MCF 10A (cell line): Measurements from ENCODE around the gene GTF3C4. TPM values are rescaled to one million over a fixed set of nuclear protein-coding genes. Genes with fewer than 3 reads are reported as not detected.

Experiments used
- Bru-seq: library from RNA; stranded (reverse); fragments of 400-500 nt; gene quantifications from one replicate; lab custom pipeline; 2021; lab: Mats Ljungman, UMichigan
- BruChase-seq, 2 experiments: library from RNA; stranded (reverse); fragments of 400-500 nt; gene quantifications; one replicate each; lab custom pipeline; 2021; lab: Mats Ljungman, UMichigan
- BruUV-seq: library from RNA; stranded (reverse); fragments of 400-500 nt; replicated peaks from 2 replicates; lab custom pipeline; 2021; lab: Mats Ljungman, UMichigan
- CTCF ChIA-PET: fragments of 300-600 bp; sonication (Branson Sonifier 250); formaldehyde crosslinking; extraction: SDS; loops from one replicate; lab custom pipeline; 2021; ENCODE audit warnings: antibody characterized with exemption, inconsistent platforms; lab: Yijun Ruan, JAX
- POLR2A ChIA-PET: fragments of 300-600, 350-650 bp; sonication (Branson Sonifier 250); formaldehyde crosslinking; extraction: SDS; loops from one replicate; lab custom pipeline; 2020; ENCODE audit warnings: antibody characterized with exemption, inconsistent platforms; lab: Yijun Ruan, JAX
- DNase-seq: peaks from one replicate; pipeline ENCODE4 v3.0.0-alpha.2; 2018; ENCODE audit not compliant: unreplicated experiment
- H3K27ac Mint-ChIP-seq: one replicate; pipeline ENCODE4 v1.8.0; 2022; ENCODE audit warnings: mild to moderate bottlenecking, low read depth, mixed read lengths; ENCODE audit not compliant: unreplicated experiment
- H3K27me3 Mint-ChIP-seq: one replicate; pipeline ENCODE4 v1.8.0; 2022; ENCODE audit warnings: mixed read lengths; ENCODE audit not compliant: insufficient read depth, unreplicated experiment
- H3K36me3 Mint-ChIP-seq: one replicate; pipeline ENCODE4 v1.8.0; 2022; ENCODE audit warnings: mild to moderate bottlenecking, moderate library complexity, mixed read lengths; ENCODE audit not compliant: insufficient read depth, unreplicated experiment
- H3K4me1 Mint-ChIP-seq: one replicate; pipeline ENCODE4 v1.8.0; 2022; ENCODE audit warnings: mixed read lengths; ENCODE audit not compliant: insufficient read depth, unreplicated experiment
- H3K4me3 Mint-ChIP-seq: one replicate; pipeline ENCODE4 v1.8.0; 2022; ENCODE audit warnings: mild to moderate bottlenecking, moderate library complexity, mixed read lengths; ENCODE audit not compliant: unreplicated experiment
- H3K9me3 Mint-ChIP-seq: one replicate; pipeline ENCODE4 v1.8.0; 2022; ENCODE audit warnings: mixed read lengths; ENCODE audit not compliant: unreplicated experiment
- CTCF ChIP-seq: fragments of 200-600 bp; IDR thresholded peaks from one replicate; pipeline ENCODE4 v1.8.0; 2022; ENCODE audit warnings: antibody characterized with exemption, mild to moderate bottlenecking; ENCODE audit not compliant: unreplicated experiment
- intact Hi-C: fragments of 100-400 bp; cut with micrococcal nuclease; formaldehyde crosslinking; loops from 2 replicates; pipeline ENCODE4 v1.14.1; 2022
- long read RNA-seq: library from polyadenylated mRNA; stranded (forward); transcript quantifications from one replicate; pipeline ENCODE4 v2.0.0, GENCODE V29; 2022
- total RNA-seq: library from RNA; stranded (reverse); gene quantifications from 2 replicates; pipeline ENCODE4 v1.2.3, GENCODE V29; 2022

The GTF3C4 gene, protein sequence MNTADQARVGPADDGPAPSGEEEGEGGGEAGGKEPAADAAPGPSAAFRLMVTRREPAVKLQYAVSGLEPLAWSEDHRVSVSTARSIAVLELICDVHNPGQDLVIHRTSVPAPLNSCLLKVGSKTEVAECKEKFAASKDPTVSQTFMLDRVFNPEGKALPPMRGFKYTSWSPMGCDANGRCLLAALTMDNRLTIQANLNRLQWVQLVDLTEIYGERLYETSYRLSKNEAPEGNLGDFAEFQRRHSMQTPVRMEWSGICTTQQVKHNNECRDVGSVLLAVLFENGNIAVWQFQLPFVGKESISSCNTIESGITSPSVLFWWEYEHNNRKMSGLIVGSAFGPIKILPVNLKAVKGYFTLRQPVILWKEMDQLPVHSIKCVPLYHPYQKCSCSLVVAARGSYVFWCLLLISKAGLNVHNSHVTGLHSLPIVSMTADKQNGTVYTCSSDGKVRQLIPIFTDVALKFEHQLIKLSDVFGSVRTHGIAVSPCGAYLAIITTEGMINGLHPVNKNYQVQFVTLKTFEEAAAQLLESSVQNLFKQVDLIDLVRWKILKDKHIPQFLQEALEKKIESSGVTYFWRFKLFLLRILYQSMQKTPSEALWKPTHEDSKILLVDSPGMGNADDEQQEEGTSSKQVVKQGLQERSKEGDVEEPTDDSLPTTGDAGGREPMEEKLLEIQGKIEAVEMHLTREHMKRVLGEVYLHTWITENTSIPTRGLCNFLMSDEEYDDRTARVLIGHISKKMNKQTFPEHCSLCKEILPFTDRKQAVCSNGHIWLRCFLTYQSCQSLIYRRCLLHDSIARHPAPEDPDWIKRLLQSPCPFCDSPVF
- total RNA-seq = 18.3 and 19.7 TPM in 2 replicates
- Bru-seq, nascent RNA = percentile 88 among the genes with signal in this experiment
- percentile 76 among the genes with signal in this experiment for BruChase-seq, experiment 1, labeled RNA remaining after a 6-hour chase
- percentile 95 among the genes with signal in this experiment for BruChase-seq, experiment 2, labeled RNA remaining after a 2-hour chase
- long read RNA-seq, full-length matches to known transcripts = 17 of 26 reads
- long read RNA-seq, partial matches to known transcripts = 2 of 26 reads
- long read RNA-seq, other reads (novel, unspliced or antisense) = 7 of 26 reads

DNA sequence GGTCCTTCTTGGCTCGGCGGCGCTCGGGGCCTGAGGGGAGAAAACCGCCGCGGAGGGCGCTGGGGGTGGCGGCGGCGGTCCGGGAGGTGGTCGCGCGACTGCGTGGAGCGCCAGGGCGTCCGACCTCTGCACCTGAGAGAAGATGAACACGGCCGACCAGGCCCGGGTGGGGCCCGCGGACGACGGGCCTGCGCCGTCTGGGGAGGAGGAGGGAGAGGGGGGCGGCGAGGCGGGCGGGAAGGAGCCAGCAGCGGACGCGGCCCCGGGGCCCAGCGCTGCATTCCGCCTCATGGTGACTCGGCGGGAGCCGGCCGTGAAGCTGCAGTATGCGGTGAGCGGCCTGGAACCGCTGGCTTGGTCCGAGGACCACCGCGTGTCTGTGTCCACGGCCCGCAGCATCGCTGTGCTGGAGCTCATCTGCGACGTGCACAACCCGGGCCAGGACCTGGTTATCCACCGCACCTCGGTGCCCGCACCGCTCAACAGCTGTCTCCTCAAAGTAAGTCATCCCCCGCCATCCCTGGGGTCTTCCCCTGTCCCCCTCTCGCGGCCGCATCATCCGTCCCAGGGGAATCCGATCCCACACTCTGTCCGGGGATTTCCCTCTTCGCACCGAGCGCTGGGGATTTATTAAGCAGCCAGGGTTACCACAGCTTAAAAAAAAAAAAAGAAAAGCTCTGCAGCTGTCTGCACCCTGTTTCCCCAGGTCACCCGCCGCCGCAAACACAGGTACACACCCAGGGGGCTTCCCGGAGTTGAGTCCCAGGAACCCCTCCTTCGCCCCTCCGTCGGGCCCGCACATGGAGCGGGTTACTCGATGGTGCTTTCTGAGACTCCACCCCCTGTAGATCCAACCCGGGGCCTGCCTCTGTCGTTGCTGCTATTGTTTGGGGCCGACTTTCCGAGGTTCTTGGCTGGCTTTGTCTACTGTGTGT is at the start of gene GTF3C4:
Gene GTF3C4, plus strand, starts transcription at position 8 of the 935 bp plus-strand sequence. Its CDS starts 135 bp downstream, at position 143.
- Mint-ChIP-seq H3K4me3 (peak within 1 kb of the TSS; percentile 95), H3K4me1 (peaks cover 22% of the 10 kb centered on the region), H3K27ac (peak within 1 kb of the TSS; percentile 91), H3K36me3 (no peaks in the 10 kb centered on the region), H3K27me3 (no peaks in the 10 kb centered on the region), H3K9me3 (peaks cover 8% of the 10 kb centered on the region)
- no TSS peak for BruUV-seq
- DNase-seq = peak; percentile 25
- intact Hi-C loops = loop anchor here (5.0 kb wide), 1 partner anchor 132 kb away; no protein-coding TSS in a partner anchor
- no peak for TF ChIP-seq CTCF
- POLR2A ChIA-PET = interaction anchor here (0.5 to 3.9 kb wide), 19 partner anchors 9 to 685 kb away, joined by 3 to 21 read pairs (median 5); partner anchors contain the start of genes AK8 and SETX
- CTCF ChIA-PET = interaction anchor here (0.7 to 1.0 kb wide), 3 partner anchors 20 to 1418 kb away, joined by 3 to 4 read pairs (median 3); no protein-coding TSS in a partner anchor

GRCh38 chr9:132622159-132622558 is 48.1 kb upstream of the GTF3C4 start:
- intact Hi-C loops = no loop called here
- no peak overlapping the region for H3K27ac Mint-ChIP-seq
- peaks cover 67% of the 10 kb centered on the region for H3K36me3 Mint-ChIP-seq
- peak; percentile 26 for DNase-seq
- BruUV-seq = no TSS peak
- ChIA-PET CTCF (no interaction called here), POLR2A (no interaction called here)
- no peak for TF ChIP-seq CTCF
- peaks cover 6% of the 10 kb centered on the region for H3K4me1 Mint-ChIP-seq
- no peak overlapping the region for H3K4me3 Mint-ChIP-seq
- no peaks in the 10 kb centered on the region for H3K27me3 Mint-ChIP-seq
- no peaks in the 10 kb centered on the region for H3K9me3 Mint-ChIP-seq

GRCh38 chr9:132626285-132626684 is 44.0 kb upstream of the GTF3C4 start:
- BruUV-seq = no TSS peak
- intact Hi-C loops = no loop called here
- DNase-seq = no peak
- CTCF ChIA-PET = interaction anchor here (0.7 to 0.9 kb wide), 2 partner anchors 277 to 1577 kb away, joined by 3 read pairs; no protein-coding TSS in a partner anchor
- Mint-ChIP-seq H3K36me3 (peaks cover 65% of the 10 kb centered on the region), H3K27me3 (no peaks in the 10 kb centered on the region), H3K9me3 (no peaks in the 10 kb centered on the region), H3K4me3 (no peak overlapping the region), H3K4me1 (peaks cover 11% of the 10 kb centered on the region), H3K27ac (no peak overlapping the region)
- TF ChIP-seq CTCF = no peak
- POLR2A ChIA-PET = no interaction called here
